GM12878 (cell line): ENCODE measurements around the gene ANKRD55. TPM values are rescaled to one million over a fixed set of nuclear protein-coding genes. Genes with fewer than 3 reads are reported as not detected.

Experiments used
- ATAC-seq: fragments of 200-7000 bp; cut with Tn5 transposase; 3 replicates; pipeline ENCODE4 v1.9.1; 2020; ENCODE audit warnings: mild to moderate bottlenecking, moderate library complexity
- BruUV-seq: library from RNA; stranded (reverse); fragments of 400-500 nt; replicated peaks from 2 replicates; lab custom pipeline; 2021; lab: Mats Ljungman, UMichigan
- CTCF ChIA-PET: fragments of 300-600 bp; sonication (Branson Sonifier 250); formaldehyde crosslinking; extraction: SDS; loops from one replicate; lab custom pipeline; 2021; ENCODE audit warnings: inconsistent platforms; lab: Yijun Ruan, JAX
- POLR2A ChIA-PET: fragments of 350-600 bp; formaldehyde crosslinking; extraction: SDS; loops from one replicate; lab custom pipeline; 2021; ENCODE audit warnings: inconsistent platforms; lab: Charles Lee
- RAD21 ChIA-PET: fragments of 300-600 bp; sonication (Branson Sonifier 250); formaldehyde crosslinking; loops from one replicate; lab custom pipeline; 2023; ENCODE audit warnings: antibody characterized with exemption; ENCODE audit not compliant: unreplicated experiment; lab: Charles Lee
- SMC1A ChIA-PET: fragments of 300-600 bp; sonication (Branson Sonifier 250); formaldehyde crosslinking; loops from one replicate; lab custom pipeline; 2023; ENCODE audit not compliant: unreplicated experiment, uncharacterized antibody; lab: Charles Lee
- DNase-seq: peaks from one replicate; pipeline ENCODE4 v3.0.0-alpha.2; 2011; ENCODE audit warnings: low read depth, low spot score
- FAIRE-seq: peaks from 3 replicates; lab custom pipeline; 2011; peaks lifted over from hg19 to GRCh38; lab: Jason Lieb, UNC
- H2AFZ ChIP-seq: 2 replicates; pipeline ENCODE4 v1.6.0; 2011; ENCODE audit warnings: low read depth, low read length, control low read depth; ENCODE audit not compliant: control insufficient read depth
- H3K27ac ChIP-seq: 2 replicates; pipeline ENCODE4 v1.5.1; 2011; ENCODE audit warnings: control low read depth; ENCODE audit not compliant: control insufficient read depth, insufficient read depth
- H3K27me3 ChIP-seq, 2 experiments: replicated peaks in 1 of 2; 2 replicates each; pipeline versions ENCODE4 v1.6.0 to v1.6.1; 2011; ENCODE audit warnings: low read length in 1 of 2; ENCODE audit not compliant: control insufficient read depth in 2 of 2, insufficient read depth in 2 of 2
- H3K36me3 ChIP-seq, 2 experiments: 2 replicates each; pipeline ENCODE4 v1.5.1; 2011; ENCODE audit warnings: low read length in 1 of 2; ENCODE audit not compliant: control insufficient read depth in 2 of 2, insufficient read depth in 2 of 2
- H3K4me1 ChIP-seq: 2 replicates; pipeline ENCODE4 v1.6.1; 2011; ENCODE audit warnings: mild to moderate bottlenecking, low read length, moderate library complexity, mixed read lengths; ENCODE audit not compliant: control insufficient read depth, insufficient read depth
- H3K4me2 ChIP-seq: 2 replicates; pipeline ENCODE4 v1.6.0; 2011; ENCODE audit warnings: control low read depth; ENCODE audit not compliant: control insufficient read depth, insufficient read depth
- H3K4me3 ChIP-seq: fragments of 200-600 bp; sonication (generic); 2 replicates; pipeline ENCODE4 v1.5.1; 2016
- H3K79me2 ChIP-seq: 2 replicates; pipeline ENCODE4 v1.6.0; 2011; ENCODE audit warnings: low read length; ENCODE audit not compliant: control insufficient read depth, insufficient read depth
- H3K9ac ChIP-seq: 2 replicates; pipeline ENCODE4 v1.8.0; 2011; ENCODE audit warnings: low read length, control low read depth, mixed read lengths; ENCODE audit not compliant: control insufficient read depth, insufficient read depth
- H3K9me3 ChIP-seq: replicated peaks from 3 replicates; pipeline ENCODE4 v1.5.1; 2011; ENCODE audit warnings: mild to moderate bottlenecking, low read length; ENCODE audit not compliant: control insufficient read depth, insufficient read depth
- H4K20me1 ChIP-seq: 2 replicates; pipeline ENCODE4 v1.6.0; 2011; ENCODE audit not compliant: control insufficient read depth, insufficient read depth
- IKZF1 ChIP-seq: fragments of 450-650 bp; conservative IDR thresholded peaks from 2 replicates; pipeline ENCODE4 v1.6.1; 2017; ENCODE audit warnings: antibody characterized with exemption, mild to moderate bottlenecking
- IKZF2 ChIP-seq, 2 experiments: fragments of 450-650 bp; IDR thresholded peaks; 2 replicates each; pipeline ENCODE4 v1.6.1; 2017; ENCODE audit warnings: mild to moderate bottlenecking in 2 of 2, moderate library complexity in 2 of 2
- MYB ChIP-seq: fragments of 150-350 bp; IDR thresholded peaks from 2 replicates; pipeline ENCODE4 v1.6.1; 2014; ENCODE audit warnings: mild to moderate bottlenecking, low read depth, low read length, borderline replicate concordance
- ZZZ3 ChIP-seq: IDR thresholded peaks from 2 replicates; pipeline ENCODE4 v1.6.1; 2011; ENCODE audit warnings: low read depth; ENCODE audit not compliant: control insufficient read depth, insufficient read length
- WGBS: methylation state at CpG from one replicate; pipeline ENCODE4 v1.1.6; 2016; ENCODE audit warnings: low lambda C conversion rate; ENCODE audit not compliant: insufficient replicate concordance, insufficient coverage; ENCODE audit errors: missing lambda C conversion rate; 5-methylcytosine and 5-hydroxymethylcytosine counted together
- in situ Hi-C: fragments of 300-500 bp; cut with MboI; formaldehyde crosslinking; loops from 9 replicates; pipeline ENCODE4 v1.14.3; 2018; ENCODE audit warnings: mixed read lengths
- intact Hi-C: fragments of 100-400 bp; cut with micrococcal nuclease; formaldehyde crosslinking; loops from one replicate; pipeline ENCODE4 v1.14.2; 2022; ENCODE audit not compliant: unreplicated experiment
- polyA plus RNA-seq, 11 experiments: library from polyadenylated mRNA; depleted of rRNA in 4 of 11; unstranded in 6 of 11; stranded (reverse) in 5 of 11; fragments of >200 nt; fragmentation: Nextera tagmentation in 4 of 11; fragmentation: Illumina TruSeq in 1 of 11; extraction: Ambion mirVana in 4 of 11; extraction: Trizol in 1 of 11; gene quantifications; 1 replicate in 1 of 11; 2 replicates in 10 of 11; pipeline versions ENCODE4 v1.2.1 to v1.2.3, GENCODE V29; 2011 to 2016; ENCODE audit warnings: inconsistent platforms in 2 of 11, missing spikeins in 2 of 11, low read depth in 1 of 11
- total RNA-seq, 4 experiments: library from RNA; depleted of rRNA in 3 of 4; stranded (reverse); fragments of >200 nt in 3 of 4; fragmentation: Illumina TruSeq in 1 of 4; extraction: Trizol in 1 of 4; gene quantifications; 2 replicates each; pipeline versions ENCODE4 v1.2.1 to v1.2.3, GENCODE V29; 2013 to 2021
- TF ChIP-seq, protein P1 (sequence below): fragments of 450-650 bp; IDR thresholded peaks from 2 replicates; pipeline ENCODE4 v1.6.1; 2017; ENCODE audit warnings: mild to moderate bottlenecking

ANKRD55 gene
- total and polyA plus RNA-seq, 10 of the 15 experiments (the other 5 are each of a cell fraction or from before 2014, with no cell fraction given) = 0.04 TPM; not detected in 9

DNA sequence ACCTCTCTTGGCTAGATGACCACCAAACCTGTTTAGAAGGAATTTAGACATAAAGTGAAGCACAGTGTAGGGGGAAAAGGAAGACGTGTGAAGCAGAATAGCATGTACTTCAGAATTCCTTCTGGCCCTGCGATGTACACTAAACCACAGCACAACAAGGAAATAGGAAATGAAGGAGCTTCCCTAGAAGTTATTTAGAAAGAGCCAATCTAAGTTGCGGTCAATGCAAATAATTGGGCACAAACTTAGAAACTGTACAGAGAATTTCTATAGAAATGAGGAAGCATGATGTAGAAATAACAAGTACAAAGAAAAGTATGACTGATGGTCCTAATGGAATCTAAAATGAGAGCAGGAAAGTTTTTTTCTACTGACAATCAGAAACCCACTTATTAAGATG lies 41.5 kb downstream of the ANKRD55 start:
- Histone ChIP-seq H3K4me1 (no peaks in the 10 kb centered on the region), H3K27ac (no peak overlapping the region), H4K20me1 (no peaks in the 10 kb centered on the region)
- ChIA-PET CTCF (no interaction called here), SMC1A (interaction anchor here (1.2 to 1.5 kb wide), 4 partner anchors 9 to 209 kb away, joined by 3 to 10 read pairs (median 4); no protein-coding TSS in a partner anchor), POLR2A (interaction anchor here (1.0 kb wide), 1 partner anchor 9 kb away, joined by 4 read pairs; no protein-coding TSS in a partner anchor), RAD21 (interaction anchor here (1.2 kb wide), 1 partner anchor 101 kb away, joined by 5 read pairs; no protein-coding TSS in a partner anchor)
- FAIRE-seq (no peak), DNase-seq (no peak)
- no TSS peak for BruUV-seq
- peak; percentile 35 to 39; a peak in 2 of 4 replicates for TF ChIP-seq IKZF2 (IDR thresholded peaks at IDR 0.05)
- TF ChIP-seq IKZF1 = 0 out of 2 replicates have a peak, but pooled peaks have one; percentile 12
- TF ChIP-seq, protein P1, sequence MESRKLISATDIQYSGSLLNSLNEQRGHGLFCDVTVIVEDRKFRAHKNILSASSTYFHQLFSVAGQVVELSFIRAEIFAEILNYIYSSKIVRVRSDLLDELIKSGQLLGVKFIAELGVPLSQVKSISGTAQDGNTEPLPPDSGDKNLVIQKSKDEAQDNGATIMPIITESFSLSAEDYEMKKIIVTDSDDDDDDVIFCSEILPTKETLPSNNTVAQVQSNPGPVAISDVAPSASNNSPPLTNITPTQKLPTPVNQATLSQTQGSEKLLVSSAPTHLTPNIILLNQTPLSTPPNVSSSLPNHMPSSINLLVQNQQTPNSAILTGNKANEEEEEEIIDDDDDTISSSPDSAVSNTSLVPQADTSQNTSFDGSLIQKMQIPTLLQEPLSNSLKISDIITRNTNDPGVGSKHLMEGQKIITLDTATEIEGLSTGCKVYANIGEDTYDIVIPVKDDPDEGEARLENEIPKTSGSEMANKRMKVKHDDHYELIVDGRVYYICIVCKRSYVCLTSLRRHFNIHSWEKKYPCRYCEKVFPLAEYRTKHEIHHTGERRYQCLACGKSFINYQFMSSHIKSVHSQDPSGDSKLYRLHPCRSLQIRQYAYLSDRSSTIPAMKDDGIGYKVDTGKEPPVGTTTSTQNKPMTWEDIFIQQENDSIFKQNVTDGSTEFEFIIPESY = no peak
- no peak for TF ChIP-seq MYB
- TF ChIP-seq ZZZ3 = no peak
- TF ChIP-seq, all 136 proteins: peak for 2
- Histone ChIP-seq H3K4me2 (no peak overlapping the region), H3K9me3 (peaks cover 5% of the 10 kb centered on the region; the same call in 2 of the 3 replicates), H3K27me3 (no peaks in the 10 kb centered on the region), H3K4me3 (no peak overlapping the region), H2AFZ (no peak overlapping the region), H3K9ac (no peak overlapping the region), H3K36me3 (no peaks in the 10 kb centered on the region), H3K79me2 (no peaks in the 10 kb centered on the region)
- in situ Hi-C loops (loop anchor here (5.0 to 10.0 kb wide), 2 partner anchors 259 to 1017 kb away; partner anchors contain the start of gene CDC20B), intact Hi-C loops (loop anchor here (2.0 kb wide), 1 partner anchor 35 kb away; no protein-coding TSS in a partner anchor)
- ATAC-seq = peak; percentile 42
- 0% methylated on average over 3 of the region's 3 CpGs for WGBS
